ENCODE results near the gene LBHD1. TPM values are rescaled to one million over a fixed set of nuclear protein-coding genes. Genes with fewer than 3 reads are reported as not detected.

The LBHD1 gene
- total and polyA plus RNA-seq, 2 of the 4 experiments (the other 2 are of a cell fraction) = 1.6 to 4.0 TPM

GRCh38 chr11:62665075-62665598 lies 6.9 kb downstream of the LBHD1 start, which contains the start of the genes C11orf98 and CSKMT:
TSS of gene C11orf98 (minus strand) at chr11:62665210. CDS start at chr11:62665169, 41 bp downstream.
TSS of gene CSKMT (plus strand) at chr11:62665312. CDS start at chr11:62665880, 568 bp downstream.
- Histone ChIP-seq H3K14ac (replicated peaks; ENCODE audit: low read depth, low read length) (peak within 1 kb of the TSS; percentile 95), H4K8ac (ENCODE audit: low read depth in 2 of 2, low read length in 2 of 2) (peak within 1 kb of the TSS; percentile 69), H2BK20ac (ENCODE audit: low read depth, low read length) (no peak within 1 kb of the TSS), H3K9me3 (ENCODE audit: control insufficient read depth, insufficient read depth, low read length) (no peaks in the 10 kb centered on the region), H2AK9ac (replicated peaks; ENCODE audit: low read depth, low read length, poor library complexity) (peak within 1 kb of the TSS; percentile 99), H3K23ac (ENCODE audit: low read depth, low read length) (peak within 1 kb of the TSS; percentile 89), H4K5ac (ENCODE audit: low read depth, low read length) (peak within 1 kb of the TSS; percentile 11), H3K27ac (ENCODE audit: insufficient read depth, low read length) (peak within 1 kb of the TSS; percentile 74), H3K4me1 (ENCODE audit: control insufficient read depth, insufficient read depth, low read length) (peaks cover 8% of the 10 kb centered on the region), H3K9me1 (ENCODE audit: insufficient read depth, low read length) (peaks cover 9% of the 10 kb centered on the region), H3K18ac (ENCODE audit: low read depth, low read length) (no peak within 1 kb of the TSS), H2BK120ac (ENCODE audit: low read depth, low read length) (peak within 1 kb of the TSS; percentile 3; the same call in 1 of the 2 replicates), H3K4me3 (ENCODE audit: insufficient read depth, low read depth, low read length) (peak within 1 kb of the TSS; percentile 73), H3K56ac (ENCODE audit: extremely low read depth, insufficient read depth, low read length) (peak within 1 kb of the TSS; percentile 67), H2BK15ac (ENCODE audit: low read depth, low read length) (no peak within 1 kb of the TSS; the same call in 2 of the 3 replicates), H3K27me3 (ENCODE audit: control insufficient read depth, insufficient read depth, low read length) (no peaks in the 10 kb centered on the region), H3K4ac (ENCODE audit: low read depth, low read length) (peak within 1 kb of the TSS; percentile 91), H2AFZ (replicated peaks; ENCODE audit: low read length, poor library complexity) (peak within 1 kb of the TSS; percentile 97), H3K36me3 (ENCODE audit: control insufficient read depth, insufficient read depth, low read length) (peaks cover 15% of the 10 kb centered on the region), H3K79me1 (ENCODE audit: low read depth in 1 of 2, low read length in 2 of 2) (peaks cover 33 to 55% of the 10 kb centered on the region in 2 experiments), H4K91ac (ENCODE audit: insufficient read depth, low read depth, low read length) (peak within 1 kb of the TSS; percentile 82), H2BK5ac (ENCODE audit: low read depth, low read length, poor library complexity, severe bottlenecking) (peak within 1 kb of the TSS; percentile 64), H3K4me2 (ENCODE audit: low read depth, low read length) (peak within 1 kb of the TSS; percentile 88), H2AK5ac (ENCODE audit: low read depth, low read length) (peak within 1 kb of the TSS; percentile 93), H4K20me1 (ENCODE audit: insufficient read depth, low read length) (peaks cover 18% of the 10 kb centered on the region), H3K9ac (ENCODE audit: low read depth, low read length) (peak within 1 kb of the TSS; percentile 79)
- CTCF ChIA-PET = interaction anchor here (0.6 to 1.4 kb wide), 4 partner anchors 12 to 220 kb away, joined by 3 to 4 read pairs (median 3); partner anchors contain the start of gene INTS5
- POLR2A ChIA-PET (ENCODE audit: unreplicated experiment) = interaction anchor here (0.5 to 1.6 kb wide), 13 partner anchors 11 to 312 kb away, joined by 3 to 24 read pairs (median 4); partner anchors contain the start of genes EEF1G, INTS5, MTA2 and TUT1
- in situ Hi-C loops (cut with MboI; ENCODE audit: low sequenced_read_pairs) (no loop called here), intact Hi-C loops (cut with micrococcal nuclease) (no loop called here), dilution Hi-C loops (cut with HindIII; ENCODE audit: low sequenced_read_pairs, unreplicated experiment) (no loop called here)
- 0% methylated on average over 22 of the region's 47 CpGs; no CpG with 5 or more reads in 1 of the 2 experiments for WGBS, 2 experiments (ENCODE audit: extremely low coverage in 2 of 2, insufficient read length in 1 of 2)
- ATAC-seq (ENCODE audit: low read depth) (peak; percentile 95), DNase-seq (peak; percentile 91)
- BruUV-seq (replicated peaks) = TSS peak; percentile 87
- no peak for TF ChIP-seq MXI1 (IDR thresholded peaks at IDR 0.05; ENCODE audit: borderline replicate concordance, low read depth, low read length)
- TF ChIP-seq USF2 (IDR thresholded peaks at IDR 0.05; ENCODE audit: low read depth, low read length) = no peak; the same call in 1 of the 2 replicates
- TF ChIP-seq, protein P1, sequence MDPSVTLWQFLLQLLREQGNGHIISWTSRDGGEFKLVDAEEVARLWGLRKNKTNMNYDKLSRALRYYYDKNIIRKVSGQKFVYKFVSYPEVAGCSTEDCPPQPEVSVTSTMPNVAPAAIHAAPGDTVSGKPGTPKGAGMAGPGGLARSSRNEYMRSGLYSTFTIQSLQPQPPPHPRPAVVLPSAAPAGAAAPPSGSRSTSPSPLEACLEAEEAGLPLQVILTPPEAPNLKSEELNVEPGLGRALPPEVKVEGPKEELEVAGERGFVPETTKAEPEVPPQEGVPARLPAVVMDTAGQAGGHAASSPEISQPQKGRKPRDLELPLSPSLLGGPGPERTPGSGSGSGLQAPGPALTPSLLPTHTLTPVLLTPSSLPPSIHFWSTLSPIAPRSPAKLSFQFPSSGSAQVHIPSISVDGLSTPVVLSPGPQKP (IDR thresholded peaks at IDR 0.05; ENCODE audit: borderline replicate concordance, low read depth, low read length) = no peak
- TF ChIP-seq CEBPB (IDR thresholded peaks at IDR 0.05; ENCODE audit: low read depth, low read length) = no peak
- TF ChIP-seq NFE2L2 (IDR thresholded peaks at IDR 0.05; ENCODE audit: low read depth, low read length) = no peak
- TF ChIP-seq RCOR1 (IDR thresholded peaks at IDR 0.05; ENCODE audit: insufficient replicate concordance, low read length) = no peak
- TF ChIP-seq SMC3 (IDR thresholded peaks at IDR 0.05; ENCODE audit: low read depth, low read length) = no peak
- TF ChIP-seq POLR2A (IDR thresholded peaks at IDR 0.05; ENCODE audit: low read depth, low read length) = peak; percentile 100
- no peak for TF ChIP-seq FOS (IDR thresholded peaks at IDR 0.05; ENCODE audit: low read depth, low read length)
- TF ChIP-seq CTCF (conservative IDR thresholded peaks at IDR 0.05; ENCODE audit: low read depth, low read length) = no peak
- TF ChIP-seq BHLHE40 (IDR thresholded peaks at IDR 0.05; ENCODE audit: low read depth, low read length) = no peak
- peak; percentile 87; the same call in 1 of the 2 replicates for TF ChIP-seq MAZ (IDR thresholded peaks at IDR 0.05; ENCODE audit: borderline replicate concordance, low read depth, low read length)
- TF ChIP-seq RFX5 (IDR thresholded peaks at IDR 0.05; ENCODE audit: low read depth, low read length) = no peak
- TF ChIP-seq RAD21 (IDR thresholded peaks at IDR 0.05; ENCODE audit: low read length) = no peak
- no peak for TF ChIP-seq MAFK (IDR thresholded peaks at IDR 0.05; ENCODE audit: low read depth, low read length)
